ENCODE data around the gene CLCN4. TPM values are rescaled to one million over a fixed set of nuclear protein-coding genes. Genes with fewer than 3 reads are reported as not detected.

Gene CLCN4
- total and polyA plus RNA-seq, 2 of the 8 experiments (the other 6 are each of a cell fraction or from before 2014, with no cell fraction given), result 3.3 to 11.2 TPM

DNA sequence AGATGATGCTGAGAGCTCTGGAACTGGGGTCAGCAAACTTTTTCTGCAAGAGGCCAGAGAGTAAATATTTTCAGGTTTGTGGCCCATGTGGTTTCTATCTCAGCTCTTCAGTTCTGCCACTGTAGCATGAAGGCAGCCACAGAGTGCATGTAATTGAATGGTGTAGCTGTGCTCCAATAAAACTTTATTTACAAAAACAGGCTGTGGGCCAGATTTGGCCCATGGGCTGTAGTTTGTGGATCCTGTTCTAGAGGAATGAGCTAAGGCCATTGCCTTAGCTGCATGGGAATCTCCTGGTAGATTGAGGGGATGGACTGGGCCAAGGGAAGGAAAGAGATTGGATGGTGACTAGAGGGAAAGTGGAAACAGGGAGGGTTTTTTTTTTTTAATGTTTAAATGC lies 36.8 kb downstream of the CLCN4 start:
- no peaks in the 10 kb centered on the region for H3K9me3 ChIP-seq (ENCODE audit: insufficient read depth in 2 of 2, low read depth in 1 of 2, low read length in 1 of 2)
- H2BK120ac ChIP-seq (replicated peaks; ENCODE audit: low read depth, low read length), result no peak overlapping the region
- H3K4me1 ChIP-seq (replicated peaks in 1 of 4; ENCODE audit: control insufficient read depth in 3 of 4, insufficient read depth in 4 of 4, low read length in 3 of 4), result no peaks in the 10 kb centered on the region; a peak in 2 of 7 replicates
- no peaks in the 10 kb centered on the region for H4K20me1 ChIP-seq (replicated peaks in 1 of 2; ENCODE audit: control insufficient read depth in 1 of 2, insufficient read depth in 2 of 2, low read length in 2 of 2)
- no peak overlapping the region for H3K56ac ChIP-seq (replicated peaks; ENCODE audit: insufficient read length, low read depth, low read length)
- no peak overlapping the region for H2BK5ac ChIP-seq (ENCODE audit: low read depth, low read length)
- no peak overlapping the region for H3K18ac ChIP-seq (ENCODE audit: extremely low read depth, low read length)
- no peak overlapping the region for H3K4ac ChIP-seq (replicated peaks; ENCODE audit: insufficient read length, low read depth, low read length)
- H2AFZ ChIP-seq (ENCODE audit: low read length), result no peak overlapping the region
- no peak overlapping the region for H4K5ac ChIP-seq (ENCODE audit: insufficient read length, low read depth, low read length)
- H3K27me3 ChIP-seq (replicated peaks in 1 of 4; ENCODE audit: control insufficient read depth in 3 of 4, extremely low read depth in 1 of 4, insufficient read depth in 3 of 4, low read length in 3 of 4), result no peaks in the 10 kb centered on the region
- FAIRE-seq (no peak), DNase-seq (ENCODE audit: low read depth in 1 of 2, low spot score in 2 of 2) (no peak)
- no peak overlapping the region for H4K8ac ChIP-seq (ENCODE audit: extremely low read depth, insufficient read depth, low read length)
- H3K23me2 ChIP-seq (ENCODE audit: low read depth, low read length), result no peaks in the 10 kb centered on the region
- POLR2A ChIA-PET (ENCODE audit: partially characterized antibody), result interaction anchor here (0.6 kb wide), 1 partner anchor 351 kb away, joined by 3 read pairs; no protein-coding TSS in a partner anchor
- H3K79me2 ChIP-seq (ENCODE audit: control insufficient read depth in 1 of 2, insufficient read depth in 2 of 2, low read length in 2 of 2), result no peaks in the 10 kb centered on the region
- H3K9ac ChIP-seq (replicated peaks in 1 of 4; ENCODE audit: extremely low read depth in 1 of 4, low read depth in 3 of 4, low read length in 3 of 4), result no peak overlapping the region
- no peak overlapping the region for H3K4me3 ChIP-seq (ENCODE audit: extremely low read depth in 1 of 4, insufficient read depth in 2 of 4, low read depth in 3 of 4, low read length in 4 of 4)
- no peak overlapping the region for H4K91ac ChIP-seq (replicated peaks; ENCODE audit: insufficient read length, low read length)
- no peak overlapping the region for H2BK12ac ChIP-seq (ENCODE audit: low read depth, low read length)
- no peaks in the 10 kb centered on the region for H3K79me1 ChIP-seq (ENCODE audit: low read depth, low read length)
- H2BK15ac ChIP-seq (ENCODE audit: low read length), result no peak overlapping the region
- no peak overlapping the region for H2BK20ac ChIP-seq (ENCODE audit: low read length)
- no peak overlapping the region for H3K27ac ChIP-seq (ENCODE audit: low read depth, low read length)
- H3K36me3 ChIP-seq (ENCODE audit: control insufficient read depth in 2 of 4, insufficient read depth in 4 of 4, low read length in 3 of 4), result no peaks in the 10 kb centered on the region
- CTCF ChIA-PET (ENCODE audit: partially characterized antibody), result interaction anchor here (2.0 kb wide), 1 partner anchor 21 kb away, joined by 8 read pairs; no protein-coding TSS in a partner anchor
- TF ChIP-seq YY1 (IDR thresholded peaks at IDR 0.05; ENCODE audit: low read depth, low read length) (no peak), GABPA (IDR thresholded peaks at IDR 0.05; ENCODE audit: borderline replicate concordance, insufficient read depth, low read length) (no peak), RXRA (IDR thresholded peaks at IDR 0.05; ENCODE audit: insufficient read depth, low read depth, low read length) (no peak), KDM1A (IDR thresholded peaks at IDR 0.05; ENCODE audit: borderline replicate concordance, low read length) (no peak), ASH2L (IDR thresholded peaks at IDR 0.05; ENCODE audit: low read length) (no peak), CHD2 (IDR thresholded peaks at IDR 0.05; ENCODE audit: low read length) (no peak), CBX5 (IDR thresholded peaks at IDR 0.05; ENCODE audit: low read depth, low read length) (no peak), PHF8 (conservative IDR thresholded peaks at IDR 0.05; ENCODE audit: low read depth, low read length) (no peak), HDAC6 (IDR thresholded peaks at IDR 0.05; ENCODE audit: low read depth, low read length) (no peak), TBP (IDR thresholded peaks at IDR 0.05; ENCODE audit: low read depth, low read length) (no peak)
- TF ChIP-seq, protein P1, sequence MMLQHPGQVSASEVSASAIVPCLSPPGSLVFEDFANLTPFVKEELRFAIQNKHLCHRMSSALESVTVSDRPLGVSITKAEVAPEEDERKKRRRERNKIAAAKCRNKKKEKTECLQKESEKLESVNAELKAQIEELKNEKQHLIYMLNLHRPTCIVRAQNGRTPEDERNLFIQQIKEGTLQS (IDR thresholded peaks at IDR 0.05; ENCODE audit: insufficient read depth, low read depth, low read length), result no peak
- H3K4me2 ChIP-seq (ENCODE audit: insufficient read depth in 1 of 2, low read depth in 2 of 2, low read length in 2 of 2), result no peak overlapping the region
- no peak overlapping the region for H3K23ac ChIP-seq (ENCODE audit: insufficient read length)
- no peak overlapping the region for H3K14ac ChIP-seq (ENCODE audit: insufficient read length)
- no peak overlapping the region for H2AK5ac ChIP-seq (ENCODE audit: low read depth, low read length)
